ENCODE measurements around the gene HOXD12.

The HOXD12 gene

DNA sequence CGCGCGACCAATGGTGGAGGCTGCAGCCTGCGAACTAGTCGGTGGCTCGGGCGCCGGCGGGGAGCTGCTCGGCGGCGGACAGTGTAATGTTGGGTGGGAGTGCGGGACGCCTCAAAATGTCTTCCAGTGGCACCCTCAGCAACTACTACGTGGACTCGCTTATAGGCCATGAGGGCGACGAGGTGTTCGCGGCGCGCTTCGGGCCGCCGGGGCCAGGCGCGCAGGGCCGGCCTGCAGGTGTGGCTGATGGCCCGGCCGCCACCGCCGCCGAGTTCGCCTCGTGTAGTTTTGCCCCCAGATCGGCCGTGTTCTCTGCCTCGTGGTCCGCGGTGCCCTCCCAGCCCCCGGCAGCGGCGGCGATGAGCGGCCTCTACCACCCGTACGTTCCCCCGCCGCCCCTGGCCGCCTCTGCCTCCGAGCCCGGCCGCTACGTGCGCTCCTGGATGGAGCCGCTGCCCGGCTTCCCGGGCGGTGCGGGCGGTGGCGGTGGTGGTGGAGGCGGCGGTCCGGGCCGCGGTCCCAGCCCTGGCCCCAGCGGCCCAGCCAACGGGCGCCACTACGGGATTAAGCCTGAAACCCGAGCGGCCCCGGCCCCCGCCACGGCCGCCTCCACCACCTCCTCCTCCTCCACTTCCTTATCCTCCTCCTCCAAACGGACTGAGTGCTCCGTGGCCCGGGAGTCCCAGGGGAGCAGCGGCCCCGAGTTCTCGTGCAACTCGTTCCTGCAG lies 23.3 kb downstream of the HOXD12 start, which contains the start of gene HOXD9:
Gene HOXD9 (plus strand): TSS at position 37 of the 728 bp plus-strand sequence. CDS start 50 bp downstream, at position 87.
- no peak for DNase-seq

DNA sequence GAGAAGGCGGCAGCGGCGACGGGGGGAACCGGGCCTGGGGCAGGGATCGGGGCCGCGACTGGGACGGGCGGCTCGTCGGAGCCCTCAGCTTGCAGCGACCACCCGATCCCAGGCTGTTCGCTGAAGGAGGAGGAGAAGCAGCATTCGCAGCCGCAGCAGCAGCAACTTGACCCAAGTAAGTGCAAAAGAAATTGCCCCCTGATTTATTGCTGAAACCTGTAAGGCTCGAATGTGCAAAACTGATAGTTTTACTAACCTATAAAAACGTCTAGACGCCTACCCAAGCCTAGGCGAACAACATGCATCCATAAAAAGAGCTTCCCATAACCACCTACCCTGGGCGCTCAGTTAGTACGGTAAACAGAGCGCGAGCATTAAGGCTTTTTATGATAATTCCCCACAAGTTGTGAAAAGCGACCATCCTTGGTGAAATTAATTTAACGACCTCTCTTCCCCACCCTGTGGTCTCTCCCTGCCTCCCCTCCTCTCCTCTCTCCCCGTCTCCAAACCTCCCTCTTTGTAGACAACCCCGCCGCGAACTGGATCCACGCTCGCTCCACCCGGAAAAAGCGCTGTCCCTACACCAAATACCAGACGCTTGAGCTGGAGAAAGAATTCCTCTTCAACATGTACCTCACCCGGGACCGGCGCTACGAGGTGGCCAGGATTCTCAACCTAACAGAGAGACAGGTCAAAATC lies 24.0 kb downstream of the HOXD12 start:
- no peak for DNase-seq

DNA sequence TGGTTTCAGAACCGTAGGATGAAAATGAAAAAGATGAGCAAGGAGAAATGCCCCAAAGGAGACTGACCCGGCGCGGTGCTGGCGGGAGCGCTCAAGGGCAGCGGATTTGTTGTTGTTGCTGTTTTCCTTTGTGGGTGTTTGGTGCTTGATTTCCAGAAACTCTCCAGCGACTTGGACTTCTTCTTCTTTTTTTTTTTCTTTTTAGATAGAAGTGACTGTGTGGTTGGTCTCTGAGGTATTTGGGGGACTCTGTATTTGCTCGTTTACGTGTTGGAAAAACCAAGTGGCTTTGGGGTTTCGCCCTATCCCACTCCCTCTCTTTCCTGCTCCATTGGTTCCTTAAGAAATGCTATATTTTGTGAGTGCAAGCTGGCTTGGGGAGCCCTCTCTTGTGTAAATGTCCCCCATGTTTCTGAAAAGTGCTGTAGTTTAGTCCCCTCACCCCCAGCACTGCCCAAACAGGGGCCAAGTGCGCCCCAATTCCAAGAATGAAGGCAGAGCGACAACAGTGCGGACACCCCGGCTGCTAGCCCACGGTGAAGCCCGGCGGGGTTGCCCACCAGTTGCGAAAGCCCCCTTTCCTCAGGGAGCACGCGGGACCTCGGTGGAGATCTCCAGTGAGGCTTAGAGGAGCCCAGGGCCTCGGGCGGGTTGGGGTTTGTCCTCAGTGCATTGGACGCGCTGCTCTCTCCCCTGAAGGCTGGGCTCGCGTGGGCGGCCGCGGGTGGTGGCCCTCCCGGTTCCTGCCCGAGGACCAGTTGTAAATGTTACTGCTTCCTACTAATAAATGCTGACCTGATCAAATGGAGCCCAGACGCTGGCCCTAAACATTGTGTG lies 24.7 kb downstream of the HOXD12 start:
- DNase-seq = no peak

DNA sequence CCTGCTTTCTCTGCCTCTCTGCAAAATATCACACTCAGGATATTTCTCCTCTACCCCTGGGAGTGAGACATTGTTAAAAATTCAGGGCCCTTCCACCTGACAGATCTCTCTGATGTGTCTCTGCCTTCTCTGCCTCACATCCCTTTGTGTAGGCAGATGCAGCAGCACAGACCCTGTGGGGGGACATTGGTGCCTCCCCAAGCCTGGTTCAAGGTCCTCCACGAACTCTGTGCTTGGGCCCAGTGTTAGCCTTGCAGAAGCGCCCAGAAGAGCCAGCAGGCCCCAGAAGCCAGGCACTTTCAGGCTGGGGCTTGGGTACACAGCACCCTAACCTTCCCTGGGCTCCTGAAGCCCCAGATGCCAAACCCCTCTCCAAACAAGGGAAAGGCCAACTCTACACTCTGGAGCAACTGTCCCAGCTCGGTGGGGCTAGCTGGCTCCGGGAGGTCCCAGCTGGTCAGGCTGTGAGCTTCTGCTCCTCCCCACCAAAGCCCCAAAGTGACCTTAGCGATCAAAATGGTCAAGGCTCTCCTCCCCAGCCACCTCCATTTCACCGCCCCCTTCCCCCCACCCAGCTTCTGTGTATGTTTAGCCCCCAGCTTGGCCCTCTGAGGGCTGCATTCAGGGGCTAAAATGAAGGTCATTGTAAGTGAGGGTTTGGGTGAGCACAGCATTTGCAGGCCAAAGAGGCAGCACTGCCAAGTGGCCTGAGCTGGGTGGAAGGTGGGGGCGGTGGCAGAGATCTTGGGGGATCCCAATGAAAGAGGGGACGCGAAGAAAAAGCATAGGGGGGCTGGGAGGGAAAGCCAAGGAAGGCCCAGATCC lies 25.6 kb downstream of the HOXD12 start:
- no peak for DNase-seq

DNA sequence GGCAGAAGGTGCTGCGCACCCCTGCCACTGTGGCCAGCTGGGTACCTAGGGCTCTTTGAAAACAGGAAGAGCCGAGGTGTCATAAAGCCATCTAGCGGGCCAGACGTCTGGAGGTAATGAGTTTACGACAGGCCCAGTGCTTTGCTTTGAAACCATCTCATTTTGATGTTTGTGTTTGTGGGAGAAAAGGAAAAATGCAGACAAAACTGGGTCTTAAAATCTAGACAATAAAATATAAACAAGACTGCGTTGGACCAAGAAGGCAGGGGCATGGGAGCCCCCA lies 26.1 kb downstream of the HOXD12 start:
- DNase-seq = no peak

DNA sequence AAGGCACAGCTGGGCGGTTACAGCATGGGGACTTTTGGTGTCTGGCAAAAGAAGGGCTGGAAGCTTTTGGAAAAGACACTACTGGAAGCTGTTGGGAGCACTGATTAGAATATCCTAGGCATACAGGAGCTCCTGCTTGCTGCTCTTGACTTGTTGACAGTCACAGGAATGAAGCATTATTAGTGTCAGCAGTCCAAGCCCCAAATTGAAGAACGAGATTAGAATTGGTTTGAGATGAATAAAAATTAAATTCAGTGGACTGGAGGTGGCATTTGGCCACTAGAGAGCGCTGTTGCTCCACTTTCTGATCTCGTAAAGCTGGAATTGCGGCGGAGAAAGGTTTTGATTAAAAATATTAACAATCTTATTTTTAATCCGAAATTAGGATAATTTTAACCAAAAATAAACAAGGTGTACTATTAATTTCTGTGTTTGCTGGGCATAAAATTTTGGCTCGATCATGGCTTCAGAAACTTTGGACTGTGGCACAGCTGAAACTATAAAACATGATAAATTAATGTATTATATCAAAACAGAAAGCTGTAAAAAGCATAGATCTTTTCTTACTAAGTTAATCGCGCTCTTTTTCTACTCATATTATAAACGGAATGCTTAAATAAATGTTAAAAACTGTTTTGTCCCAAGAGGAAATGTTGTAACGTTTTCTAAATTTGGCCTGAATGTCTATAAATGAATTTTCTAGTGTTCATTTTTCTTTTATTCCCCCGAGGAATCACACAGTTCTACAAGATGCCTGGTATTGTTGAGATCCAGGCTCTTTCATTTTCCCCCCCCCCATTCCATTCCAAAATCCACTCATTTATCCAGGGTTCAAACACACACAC lies 27.6 kb downstream of the HOXD12 start:
- peak; percentile 67 for DNase-seq

DNA sequence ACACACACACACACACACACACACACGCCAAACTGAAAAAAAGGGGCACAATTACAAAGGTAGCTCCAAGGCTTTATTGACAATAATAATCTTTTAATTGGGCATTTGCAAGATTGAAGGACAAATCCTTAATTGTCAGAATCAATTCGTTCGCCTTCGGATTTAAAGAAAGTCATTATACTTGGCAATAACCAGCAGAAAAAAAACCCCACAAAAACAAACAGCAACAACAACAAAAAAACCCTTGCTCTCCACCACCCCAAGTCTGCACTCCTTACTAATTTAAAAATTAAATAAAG lies 28.1 kb downstream of the HOXD12 start:
- no peak for DNase-seq

DNA sequence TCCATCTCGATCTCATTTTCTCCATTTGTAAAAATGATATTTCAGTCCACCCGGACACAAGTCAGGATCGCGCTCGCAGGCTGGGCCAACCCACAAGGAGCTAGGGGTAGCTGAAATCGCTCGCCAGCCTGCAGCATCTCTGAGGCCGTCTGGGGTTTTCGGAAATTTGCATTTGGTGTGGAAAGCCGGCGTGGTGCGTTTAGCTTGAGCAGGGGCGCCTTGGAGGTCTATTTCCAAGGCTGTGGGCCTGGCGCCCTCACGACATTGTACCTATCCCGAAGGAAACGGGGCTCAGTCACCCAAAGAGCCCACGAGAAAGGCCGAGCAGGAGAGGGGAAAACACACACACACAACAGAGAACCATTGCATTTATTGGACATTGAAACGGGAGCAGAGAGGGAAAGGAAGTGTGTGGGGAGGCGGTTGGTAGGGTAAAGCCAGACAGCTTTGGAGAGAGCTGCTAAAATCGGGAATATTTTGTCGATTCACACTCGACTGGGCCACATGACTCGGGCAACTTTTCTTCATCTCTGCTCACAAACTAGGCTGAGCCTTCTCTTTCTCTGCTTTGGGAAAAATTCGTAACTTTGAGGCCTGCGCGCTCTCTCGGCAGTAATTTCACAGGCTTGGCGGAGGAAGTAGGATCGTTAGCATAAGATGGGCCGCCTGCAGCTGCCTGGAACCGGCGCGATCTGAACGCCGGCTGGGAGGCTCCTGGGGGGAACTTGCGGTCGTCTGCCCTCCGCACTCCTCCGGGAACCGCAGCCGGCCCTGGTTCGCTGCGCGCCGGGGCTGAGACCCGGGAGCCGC lies 28.8 kb downstream of the HOXD12 start:
- DNase-seq = no peak

DNA sequence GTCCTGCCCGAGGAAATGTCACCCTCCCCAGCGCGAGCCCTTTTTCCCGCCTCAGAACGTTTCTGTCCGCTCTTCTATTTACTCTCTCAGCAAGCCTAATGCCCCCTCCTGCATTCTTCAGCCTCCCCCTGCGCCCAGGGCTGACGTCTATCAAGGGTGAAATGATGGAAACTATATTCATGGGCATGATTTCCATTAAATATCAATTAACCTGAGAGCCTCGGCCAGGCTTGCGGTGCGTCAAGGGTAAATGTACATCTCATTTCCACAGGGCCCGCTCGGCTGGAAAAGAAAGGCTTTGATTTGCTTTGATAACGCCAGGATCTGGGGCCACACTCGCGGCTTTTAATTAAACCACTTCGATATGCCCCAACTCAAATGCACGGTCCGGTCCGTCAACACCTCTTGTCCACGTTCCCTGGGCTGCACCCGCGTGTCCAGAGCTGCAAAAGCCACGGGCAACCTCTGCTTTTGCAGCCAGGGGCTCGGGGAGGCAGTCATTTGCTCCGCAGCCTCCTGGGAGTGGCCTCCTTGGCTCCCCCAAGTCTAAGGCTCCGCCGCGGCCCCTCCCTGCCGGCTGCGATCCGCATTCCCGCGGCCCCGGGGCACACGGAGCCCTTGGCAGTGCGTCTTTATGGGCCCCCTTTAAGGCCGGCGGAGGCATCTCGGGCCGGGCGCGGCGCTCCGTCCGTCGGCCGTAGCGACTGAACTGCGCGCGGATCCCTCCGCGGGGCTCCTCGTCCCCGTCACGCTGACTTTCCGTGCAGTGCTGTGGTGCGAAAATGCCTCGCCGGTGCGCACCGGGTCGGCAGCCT lies 29.6 kb downstream of the HOXD12 start, which contains the start of gene HOXD8:
Gene HOXD8 (plus strand): TSS at position 724 of the 815 bp plus-strand sequence. CDS start 662 bp downstream, outside the sequence.
- DNase-seq = no peak

DNA sequence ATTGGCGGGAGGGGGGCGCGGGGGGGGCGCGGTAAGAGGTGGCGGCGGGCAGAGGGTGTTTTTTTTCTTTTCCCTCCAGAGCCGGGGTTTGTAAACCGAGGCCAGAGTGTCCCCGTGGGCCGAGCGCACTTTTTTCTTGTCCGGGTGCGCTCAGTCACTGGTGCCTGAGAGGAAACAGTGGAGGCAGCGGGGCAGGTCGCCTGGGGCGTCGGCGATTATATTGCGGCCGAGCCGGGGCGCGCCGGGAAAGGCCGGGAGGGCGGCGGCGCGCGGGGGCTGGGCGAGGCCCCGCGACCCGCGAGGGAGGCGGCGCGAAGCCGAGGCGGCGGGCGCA lies 30.2 kb downstream of the HOXD12 start:
- no peak for DNase-seq

DNA sequence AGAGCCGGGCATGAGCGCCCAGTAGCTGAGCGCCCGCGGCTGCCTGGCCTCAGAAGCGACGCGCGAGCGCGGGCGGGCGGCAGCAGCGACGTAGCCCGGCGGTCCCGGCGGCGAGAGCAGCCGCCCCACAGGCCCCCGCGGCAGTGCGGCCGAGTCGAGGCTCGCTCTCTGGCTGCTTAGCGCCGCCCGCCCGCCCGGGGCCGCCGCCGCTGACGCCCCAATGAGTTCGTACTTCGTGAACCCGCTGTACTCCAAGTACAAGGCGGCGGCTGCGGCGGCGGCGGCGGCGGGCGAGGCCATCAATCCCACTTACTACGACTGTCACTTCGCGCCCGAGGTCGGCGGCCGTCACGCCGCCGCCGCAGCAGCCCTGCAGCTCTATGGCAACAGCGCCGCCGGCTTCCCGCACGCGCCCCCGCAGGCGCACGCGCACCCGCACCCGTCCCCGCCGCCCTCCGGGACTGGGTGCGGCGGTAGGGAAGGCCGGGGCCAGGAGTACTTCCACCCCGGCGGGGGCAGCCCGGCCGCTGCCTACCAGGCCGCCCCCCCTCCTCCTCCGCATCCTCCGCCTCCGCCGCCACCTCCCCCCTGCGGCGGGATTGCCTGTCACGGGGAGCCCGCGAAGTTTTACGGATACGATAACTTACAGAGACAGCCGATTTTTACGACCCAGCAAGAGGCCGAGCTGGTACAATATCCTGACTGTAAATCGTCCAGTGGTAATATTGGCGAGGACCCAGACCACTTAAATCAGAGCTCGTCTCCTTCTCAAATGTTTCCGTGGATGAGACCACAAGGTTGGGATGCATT lies 30.8 kb downstream of the HOXD12 start:
- DNase-seq = no peak

DNA sequence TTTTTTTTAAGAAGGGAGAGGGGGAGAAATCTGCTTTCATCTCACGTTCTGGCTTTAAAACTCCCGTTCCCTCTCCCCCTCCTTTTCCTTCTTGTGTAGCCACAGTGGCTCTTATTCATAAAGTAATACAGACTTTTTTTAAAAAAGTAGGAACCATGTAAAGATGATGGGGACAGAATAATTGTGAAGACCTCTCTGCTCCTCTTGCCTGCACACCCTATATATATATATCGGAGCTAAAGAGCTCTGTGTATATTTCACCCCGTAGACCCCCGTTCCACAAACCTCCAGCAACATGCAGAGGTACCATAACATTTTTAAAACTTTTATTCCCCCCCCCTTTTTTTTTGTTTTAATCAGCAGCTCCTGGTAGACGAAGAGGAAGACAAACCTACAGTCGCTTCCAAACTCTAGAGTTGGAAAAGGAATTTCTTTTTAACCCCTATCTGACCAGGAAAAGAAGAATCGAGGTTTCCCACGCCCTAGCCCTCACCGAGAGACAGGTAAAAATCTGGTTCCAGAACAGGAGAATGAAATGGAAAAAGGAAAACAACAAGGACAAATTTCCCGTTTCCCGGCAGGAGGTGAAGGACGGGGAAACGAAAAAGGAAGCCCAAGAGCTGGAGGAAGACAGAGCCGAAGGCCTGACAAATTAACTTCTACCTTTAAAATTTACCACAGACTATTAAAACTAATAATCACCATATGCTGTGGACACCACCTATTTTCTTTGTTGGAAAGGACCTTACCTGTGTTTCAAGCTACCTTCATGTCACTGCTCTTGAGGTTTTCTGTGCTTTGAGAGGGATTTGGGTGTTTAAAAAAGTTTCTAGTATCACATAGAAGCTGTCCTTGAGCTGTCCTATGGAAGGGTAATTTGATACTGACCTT lies 31.6 kb downstream of the HOXD12 start:
- DNase-seq = no peak

DNA sequence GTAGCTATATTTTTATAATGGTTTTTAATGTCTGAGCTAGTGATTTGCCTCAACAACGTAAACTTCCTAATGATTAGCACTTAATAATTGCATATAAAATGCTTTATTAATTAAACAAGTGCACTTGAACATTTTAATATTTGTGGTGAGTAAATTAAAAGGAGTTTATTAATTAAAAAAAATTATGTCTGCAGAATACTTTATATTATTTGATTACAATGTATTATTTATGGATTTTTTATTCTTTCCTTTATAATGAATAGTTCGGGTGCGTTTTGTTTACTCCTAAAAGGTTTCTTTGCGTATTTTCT lies 32.2 kb downstream of the HOXD12 start:
- no peak for DNase-seq

DNA sequence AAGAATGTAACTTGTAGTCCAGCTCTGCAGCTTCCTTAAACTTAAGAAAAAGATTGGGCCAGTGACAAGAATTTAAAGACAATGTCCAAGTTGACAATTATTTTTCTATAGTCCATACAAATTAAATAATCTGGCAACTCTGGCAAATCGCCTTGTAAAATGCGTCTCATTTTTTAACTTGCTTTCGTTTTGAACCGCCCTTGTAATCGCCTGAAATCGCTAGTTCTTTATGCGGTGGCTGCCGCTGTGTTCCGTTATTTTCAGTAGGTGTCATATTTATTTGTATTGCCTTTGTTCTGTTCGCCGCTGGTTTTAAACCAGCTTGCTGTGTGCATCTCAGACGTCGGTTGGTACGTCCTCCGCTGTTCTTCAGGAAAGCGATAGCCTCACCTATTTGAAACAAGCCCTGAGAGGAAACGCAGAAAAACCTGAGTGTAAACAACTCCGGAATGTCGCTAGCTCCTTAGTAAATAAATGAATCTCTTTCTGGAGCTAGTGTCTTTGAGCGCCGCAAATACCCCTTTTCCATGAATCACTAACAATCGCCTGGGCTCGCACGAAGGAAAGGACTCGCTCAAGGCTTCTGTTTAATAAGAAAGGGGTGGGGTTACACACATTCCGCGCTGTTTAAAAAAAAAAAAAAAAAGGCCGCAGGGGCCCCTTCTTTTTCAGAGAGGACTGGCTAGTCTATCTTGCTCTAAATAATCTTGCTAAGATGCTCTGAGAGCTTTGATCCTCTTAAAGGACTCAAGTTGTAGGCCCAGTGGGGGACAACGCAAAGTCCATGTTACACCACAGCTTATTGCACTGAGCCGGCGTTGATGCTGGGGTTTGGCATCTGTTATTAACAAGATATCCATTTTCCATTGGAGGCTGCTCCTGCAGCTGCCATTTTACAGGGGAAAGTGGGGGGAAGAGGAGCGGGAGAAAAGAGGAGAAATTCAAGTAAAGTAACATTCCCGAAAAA lies 32.9 kb downstream of the HOXD12 start:
- DNase-seq = no peak

DNA sequence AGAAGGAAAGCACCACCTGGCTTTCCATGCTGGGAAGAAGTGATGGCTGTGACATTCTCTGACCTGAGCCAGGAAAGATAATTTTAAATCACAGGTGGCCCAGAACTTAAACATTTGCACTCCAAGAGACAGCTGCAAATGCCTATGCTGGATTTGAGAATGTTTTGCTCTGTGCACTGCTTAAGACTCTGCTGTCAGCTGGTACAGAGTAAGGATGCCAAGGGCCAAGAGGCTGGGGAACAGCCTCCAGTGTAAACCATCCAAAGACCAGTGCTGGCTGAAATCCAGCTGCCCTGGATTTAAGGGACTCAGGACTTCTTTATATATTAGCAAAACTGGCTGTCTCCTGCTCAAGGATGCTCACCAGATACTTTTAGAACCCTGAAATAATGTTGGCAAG lies 33.8 kb downstream of the HOXD12 start:
- no peak for DNase-seq

DNA sequence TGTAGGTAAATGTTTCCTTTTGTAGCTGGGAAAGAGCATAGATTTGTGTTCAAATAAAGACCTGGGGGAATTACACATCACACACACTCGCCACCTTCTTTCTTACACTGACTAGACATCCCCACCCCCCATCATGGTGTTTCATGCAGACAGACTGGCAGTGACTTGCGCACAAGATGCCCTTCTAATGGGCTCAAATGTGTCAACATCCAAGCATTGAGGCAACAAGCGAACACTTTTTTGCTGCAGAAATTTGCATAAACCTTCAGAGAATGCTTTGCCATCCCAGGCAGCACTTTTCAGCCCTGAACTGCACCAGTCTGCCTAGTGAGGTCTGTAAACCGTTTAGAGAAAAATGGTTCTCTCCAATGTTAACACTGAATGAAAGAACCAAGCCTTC lies 34.4 kb downstream of the HOXD12 start:
- no peak for DNase-seq

DNA sequence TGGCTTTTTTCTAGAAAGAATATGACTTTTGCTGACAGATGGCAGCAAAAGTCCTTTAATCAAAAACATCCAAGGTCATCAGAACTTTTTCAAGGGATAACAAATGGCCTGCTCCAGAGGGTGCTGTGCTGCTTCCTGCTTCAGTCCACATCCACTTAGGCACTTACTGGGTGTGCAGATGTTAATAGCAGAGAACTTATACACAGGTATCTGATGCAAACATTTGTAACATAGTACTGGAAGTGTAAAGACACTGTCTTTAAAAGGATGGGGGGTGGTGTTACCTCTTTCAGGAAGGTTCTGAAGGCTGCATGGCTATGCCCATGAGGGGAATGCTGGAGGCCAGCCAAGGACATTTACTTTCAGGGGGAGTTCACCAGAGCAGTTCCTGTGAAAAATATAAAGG lies 35.4 kb downstream of the HOXD12 start:
- no peak for DNase-seq
